ENCODE results near the gene ERBB4.

Gene ERBB4

GRCh38 chr2:212360068-212360460 is 178.5 kb downstream of the ERBB4 start:
- no peak for DNase-seq (ENCODE audit: low spot score)

GRCh38 chr2:212359425-212360067 is 179.1 kb downstream of the ERBB4 start:
- DNase-seq (ENCODE audit: low spot score) = no peak

- DNase-seq (ENCODE audit: low spot score) = no peak
Observed at GRCh38 chr2:212357606-212358005, 181.0 kb downstream of the ERBB4 start.

GRCh38 chr2:212354382-212354781 is 184.2 kb downstream of the ERBB4 start:
- no peak for DNase-seq (ENCODE audit: low spot score)

GRCh38 chr2:212348501-212348900 is 190.1 kb downstream of the ERBB4 start:
- no peak for DNase-seq (ENCODE audit: low spot score)

- no peak for DNase-seq (ENCODE audit: low spot score)
Observed at GRCh38 chr2:212346865-212347264, 191.7 kb downstream of the ERBB4 start.

GRCh38 chr2:212345966-212346365 is 192.6 kb downstream of the ERBB4 start:
- no peak for DNase-seq (ENCODE audit: low spot score)

- no peak for DNase-seq (ENCODE audit: low spot score)
Observed at GRCh38 chr2:212344131-212344530, 194.5 kb downstream of the ERBB4 start.

- no peak for DNase-seq (ENCODE audit: low spot score)
Observed at GRCh38 chr2:212343167-212343566, 195.4 kb downstream of the ERBB4 start.

- DNase-seq (ENCODE audit: low spot score) = no peak
Observed at GRCh38 chr2:212337486-212338343, 200.9 kb downstream of the ERBB4 start.

GRCh38 chr2:212337036-212337435 is 201.6 kb downstream of the ERBB4 start:
- no peak for DNase-seq (ENCODE audit: low spot score)

- DNase-seq (ENCODE audit: low spot score) = no peak
Observed at GRCh38 chr2:212330263-212330662, 208.3 kb downstream of the ERBB4 start.

GRCh38 chr2:212328712-212329496 is 209.7 kb downstream of the ERBB4 start:
- no peak for DNase-seq (ENCODE audit: low spot score)

- no peak for DNase-seq (ENCODE audit: low spot score)
Observed at GRCh38 chr2:212328136-212328535, 210.5 kb downstream of the ERBB4 start.

- no peak for DNase-seq (ENCODE audit: low spot score)
Observed at GRCh38 chr2:212327171-212327809, 211.3 kb downstream of the ERBB4 start.

GRCh38 chr2:212318636-212319035 is 220.0 kb downstream of the ERBB4 start:
- DNase-seq (ENCODE audit: low spot score) = no peak

GRCh38 chr2:212314680-212315079 is 223.9 kb downstream of the ERBB4 start:
- DNase-seq (ENCODE audit: low spot score) = no peak

- DNase-seq (ENCODE audit: low spot score) = no peak
Observed at GRCh38 chr2:212311807-212312404, 226.7 kb downstream of the ERBB4 start.

GRCh38 chr2:212299943-212300342 is 238.7 kb downstream of the ERBB4 start:
- DNase-seq (ENCODE audit: low spot score) = no peak

GRCh38 chr2:212299333-212299732 is 239.3 kb downstream of the ERBB4 start:
- DNase-seq (ENCODE audit: low spot score) = no peak

GRCh38 chr2:212295571-212295970 is 243.0 kb downstream of the ERBB4 start:
- no peak for DNase-seq (ENCODE audit: low spot score)

- DNase-seq (ENCODE audit: low spot score) = no peak
Observed at GRCh38 chr2:212294816-212295215, 243.8 kb downstream of the ERBB4 start.

Measured in CD4-positive, alpha-beta T cell treated with Interleukin-2 at 100 ng/mL for 4 hours (primary cell).